ENCODE measurements around the gene PER1.

GRCh38 chr17:8122924-8123694, 29.1 kb downstream of the PER1 start:
- no peak for TF ChIP-seq CTCF (IDR thresholded peaks at IDR 0.05)
- TF ChIP-seq POLR2A (IDR thresholded peaks at IDR 0.05) = no peak

All from lower leg skin (tissue), 3 donors.